Astrocyte (in vitro differentiated cells and primary cell): ENCODE data around the gene SLC38A10. TPM values are rescaled to one million over a fixed set of nuclear protein-coding genes. Genes with fewer than 3 reads are reported as not detected.

Experiments used
- DNase-seq: peaks from one replicate; pipeline ENCODE4 v3.0.0-alpha.2; 2010; ENCODE audit warnings: low read depth
- FAIRE-seq: peaks from 2 replicates; lab custom pipeline; 2011; peaks lifted over from hg19 to GRCh38; lab: Jason Lieb, UNC
- H2AFZ ChIP-seq: 2 replicates; pipeline ENCODE4 v1.6.0; 2012; ENCODE audit warnings: low read depth, low read length, inconsistent platforms
- H3K27ac ChIP-seq: 2 replicates; pipeline ENCODE4 v1.5.1; 2011; ENCODE audit warnings: low read depth, low read length, inconsistent platforms
- H3K27me3 ChIP-seq: 2 replicates; pipeline ENCODE4 v1.6.0; 2011; ENCODE audit warnings: low read length, inconsistent platforms; ENCODE audit not compliant: insufficient read depth
- H3K36me3 ChIP-seq: 2 replicates; pipeline ENCODE4 v1.5.1; 2011; ENCODE audit warnings: low read length, inconsistent platforms; ENCODE audit not compliant: insufficient read depth
- H3K4me1 ChIP-seq: 2 replicates; pipeline ENCODE4 v1.5.1; 2011; ENCODE audit warnings: low read length, inconsistent platforms; ENCODE audit not compliant: insufficient read depth
- H3K4me2 ChIP-seq: 2 replicates; pipeline ENCODE4 v1.6.0; 2012; ENCODE audit warnings: low read length, inconsistent platforms
- H3K4me3 ChIP-seq: 2 replicates; pipeline ENCODE4 v1.5.1; 2011; ENCODE audit warnings: low read depth, mild to moderate bottlenecking, low read length, inconsistent platforms; ENCODE audit not compliant: insufficient read depth
- H3K79me2 ChIP-seq: 2 replicates; pipeline ENCODE4 v1.6.0; 2012; ENCODE audit warnings: mild to moderate bottlenecking, low read length, inconsistent platforms; ENCODE audit not compliant: insufficient read depth
- H3K9ac ChIP-seq: 2 replicates; pipeline ENCODE4 v1.6.0; 2012; ENCODE audit warnings: mild to moderate bottlenecking, low read length, inconsistent platforms
- H3K9me3 ChIP-seq: 2 replicates; pipeline ENCODE4 v1.5.1; 2012; ENCODE audit warnings: low read depth, mild to moderate bottlenecking, low read length, inconsistent platforms; ENCODE audit not compliant: insufficient read depth
- H4K20me1 ChIP-seq: 2 replicates; pipeline ENCODE4 v1.6.0; 2012; ENCODE audit warnings: low read length, inconsistent platforms; ENCODE audit not compliant: insufficient read depth
- H3K27ac Mint-ChIP-seq: one replicate; pipeline ENCODE4 v1.8.0; 2021; ENCODE audit warnings: mild to moderate bottlenecking, mixed read lengths; ENCODE audit not compliant: unreplicated experiment
- H3K27me3 Mint-ChIP-seq: one replicate; pipeline ENCODE4 v1.8.0; 2021; ENCODE audit warnings: low read depth, mixed read lengths; ENCODE audit not compliant: unreplicated experiment
- H3K36me3 Mint-ChIP-seq: one replicate; pipeline ENCODE4 v1.8.0; 2021; ENCODE audit warnings: low read depth, mixed read lengths; ENCODE audit not compliant: unreplicated experiment
- H3K4me1 Mint-ChIP-seq: one replicate; pipeline ENCODE4 v1.8.0; 2021; ENCODE audit warnings: low read depth, mixed read lengths; ENCODE audit not compliant: unreplicated experiment
- H3K4me3 Mint-ChIP-seq: one replicate; pipeline ENCODE4 v1.8.0; 2021; ENCODE audit warnings: mild to moderate bottlenecking, moderate library complexity, mixed read lengths; ENCODE audit not compliant: unreplicated experiment
- H3K9me3 Mint-ChIP-seq: one replicate; pipeline ENCODE4 v1.8.0; 2021; ENCODE audit warnings: mild to moderate bottlenecking, mixed read lengths; ENCODE audit not compliant: unreplicated experiment
- EZH2 ChIP-seq: IDR thresholded peaks from 2 replicates; pipeline ENCODE4 v1.6.1; 2012; ENCODE audit warnings: mild to moderate bottlenecking, low read length, inconsistent platforms; ENCODE audit not compliant: insufficient read depth
- total RNA-seq: library from RNA; stranded (reverse); gene quantifications from 2 replicates; pipeline ENCODE4 v1.2.1, GENCODE V29; 2021
- TF ChIP-seq, protein P1 (sequence below): IDR thresholded peaks from 2 replicates; pipeline ENCODE4 v1.5.1; 2011; ENCODE audit warnings: low read depth, mild to moderate bottlenecking, inconsistent platforms, low read length, moderate library complexity; ENCODE audit not compliant: insufficient read depth

The SLC38A10 gene
- total RNA-seq, 1 donor from 2014 or later: 71.4 TPM

DNA sequence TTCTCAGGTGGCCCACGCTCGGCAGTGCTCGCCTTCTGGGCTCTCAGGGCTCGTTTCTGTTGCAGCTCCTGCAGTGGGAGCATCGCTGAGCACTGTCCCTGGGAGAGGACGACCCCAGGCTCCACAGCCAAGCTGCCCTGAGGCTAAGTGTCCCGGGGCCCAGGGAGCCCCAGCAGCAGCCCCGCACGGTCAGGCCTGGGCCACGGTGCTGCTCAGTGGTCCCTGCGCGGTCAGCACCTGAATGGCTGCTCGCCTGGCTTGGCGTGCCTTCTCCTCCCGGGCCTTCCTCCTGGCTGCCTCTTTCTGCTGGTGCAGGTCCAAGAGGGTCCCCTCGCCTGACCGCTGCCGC, 95.7 kb downstream of the SLC38A10 start:
- H3K4me3 ChIP-seq: no peak overlapping the region
- no peaks in the 10 kb centered on the region for H3K4me1 Mint-ChIP-seq
- peaks cover 2% of the 10 kb centered on the region for H3K27me3 Mint-ChIP-seq
- DNase-seq (no peak), FAIRE-seq (no peak)
- H3K27ac ChIP-seq: no peak overlapping the region
- H3K36me3 Mint-ChIP-seq: peaks cover 4% of the 10 kb centered on the region
- no peaks in the 10 kb centered on the region for H3K79me2 ChIP-seq
- no peak overlapping the region for H3K9ac ChIP-seq
- TF ChIP-seq, protein P1, sequence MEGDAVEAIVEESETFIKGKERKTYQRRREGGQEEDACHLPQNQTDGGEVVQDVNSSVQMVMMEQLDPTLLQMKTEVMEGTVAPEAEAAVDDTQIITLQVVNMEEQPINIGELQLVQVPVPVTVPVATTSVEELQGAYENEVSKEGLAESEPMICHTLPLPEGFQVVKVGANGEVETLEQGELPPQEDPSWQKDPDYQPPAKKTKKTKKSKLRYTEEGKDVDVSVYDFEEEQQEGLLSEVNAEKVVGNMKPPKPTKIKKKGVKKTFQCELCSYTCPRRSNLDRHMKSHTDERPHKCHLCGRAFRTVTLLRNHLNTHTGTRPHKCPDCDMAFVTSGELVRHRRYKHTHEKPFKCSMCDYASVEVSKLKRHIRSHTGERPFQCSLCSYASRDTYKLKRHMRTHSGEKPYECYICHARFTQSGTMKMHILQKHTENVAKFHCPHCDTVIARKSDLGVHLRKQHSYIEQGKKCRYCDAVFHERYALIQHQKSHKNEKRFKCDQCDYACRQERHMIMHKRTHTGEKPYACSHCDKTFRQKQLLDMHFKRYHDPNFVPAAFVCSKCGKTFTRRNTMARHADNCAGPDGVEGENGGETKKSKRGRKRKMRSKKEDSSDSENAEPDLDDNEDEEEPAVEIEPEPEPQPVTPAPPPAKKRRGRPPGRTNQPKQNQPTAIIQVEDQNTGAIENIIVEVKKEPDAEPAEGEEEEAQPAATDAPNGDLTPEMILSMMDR: no peak
- no peaks in the 10 kb centered on the region for H3K9me3 Mint-ChIP-seq
- no peak overlapping the region for H3K4me2 ChIP-seq
- H3K27me3 ChIP-seq: no peaks in the 10 kb centered on the region
- H2AFZ ChIP-seq: no peak overlapping the region
- H4K20me1 ChIP-seq: no peaks in the 10 kb centered on the region
- H3K4me3 Mint-ChIP-seq: no peak overlapping the region
- H3K9me3 ChIP-seq: no peaks in the 10 kb centered on the region
- H3K36me3 ChIP-seq: no peaks in the 10 kb centered on the region
- H3K4me1 ChIP-seq: no peaks in the 10 kb centered on the region
- H3K27ac Mint-ChIP-seq: no peak overlapping the region

DNA sequence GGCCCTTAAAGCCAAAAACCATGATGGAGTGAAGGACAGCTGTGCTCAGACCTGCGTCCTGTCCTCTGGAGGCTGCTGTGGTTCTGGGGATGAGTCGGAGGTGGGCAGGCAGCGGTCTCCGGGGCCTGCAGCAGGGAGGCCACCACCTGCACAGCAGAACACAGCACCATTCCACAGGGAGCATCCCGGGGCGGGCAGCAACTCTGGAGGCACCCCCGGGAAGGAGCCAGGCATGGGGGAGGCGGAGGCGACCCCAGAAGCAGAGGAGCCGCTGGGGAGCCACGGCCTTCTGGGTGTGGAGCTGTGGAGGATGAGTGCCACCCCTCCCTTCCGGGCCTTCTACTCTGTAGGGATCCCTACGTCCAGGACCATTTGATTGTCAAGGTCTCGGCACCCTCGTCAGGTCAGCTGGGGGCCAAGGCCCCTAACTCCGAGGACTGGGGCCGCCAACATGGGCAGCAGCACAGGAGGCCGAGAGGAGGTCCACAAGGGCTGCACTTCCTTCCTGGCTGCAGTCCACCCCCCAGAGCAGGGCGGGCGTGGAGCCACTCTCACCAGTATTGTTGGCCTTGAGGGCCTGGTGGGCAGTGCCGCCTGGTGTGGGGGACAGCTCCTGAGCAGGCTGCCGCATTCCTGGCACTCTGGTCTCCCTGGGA, 96.2 kb downstream of the SLC38A10 start:
- Histone ChIP-seq H3K4me3 (no peak overlapping the region), H3K27me3 (no peaks in the 10 kb centered on the region), H2AFZ (no peak overlapping the region), H3K9me3 (no peaks in the 10 kb centered on the region), H3K36me3 (no peaks in the 10 kb centered on the region), H3K27ac (no peak overlapping the region), H4K20me1 (no peaks in the 10 kb centered on the region), H3K4me2 (no peak overlapping the region), H3K4me1 (no peaks in the 10 kb centered on the region), H3K9ac (no peak overlapping the region), H3K79me2 (no peaks in the 10 kb centered on the region)
- no peak overlapping the region for H3K4me3 Mint-ChIP-seq
- DNase-seq (no peak), FAIRE-seq (no peak)
- no peaks in the 10 kb centered on the region for H3K9me3 Mint-ChIP-seq
- no peak overlapping the region for H3K27ac Mint-ChIP-seq
- no peaks in the 10 kb centered on the region for H3K27me3 Mint-ChIP-seq
- no peak for TF ChIP-seq EZH2
- TF ChIP-seq, protein P1: no peak
- H3K36me3 Mint-ChIP-seq: peaks cover 3% of the 10 kb centered on the region
- H3K4me1 Mint-ChIP-seq: no peaks in the 10 kb centered on the region

DNA sequence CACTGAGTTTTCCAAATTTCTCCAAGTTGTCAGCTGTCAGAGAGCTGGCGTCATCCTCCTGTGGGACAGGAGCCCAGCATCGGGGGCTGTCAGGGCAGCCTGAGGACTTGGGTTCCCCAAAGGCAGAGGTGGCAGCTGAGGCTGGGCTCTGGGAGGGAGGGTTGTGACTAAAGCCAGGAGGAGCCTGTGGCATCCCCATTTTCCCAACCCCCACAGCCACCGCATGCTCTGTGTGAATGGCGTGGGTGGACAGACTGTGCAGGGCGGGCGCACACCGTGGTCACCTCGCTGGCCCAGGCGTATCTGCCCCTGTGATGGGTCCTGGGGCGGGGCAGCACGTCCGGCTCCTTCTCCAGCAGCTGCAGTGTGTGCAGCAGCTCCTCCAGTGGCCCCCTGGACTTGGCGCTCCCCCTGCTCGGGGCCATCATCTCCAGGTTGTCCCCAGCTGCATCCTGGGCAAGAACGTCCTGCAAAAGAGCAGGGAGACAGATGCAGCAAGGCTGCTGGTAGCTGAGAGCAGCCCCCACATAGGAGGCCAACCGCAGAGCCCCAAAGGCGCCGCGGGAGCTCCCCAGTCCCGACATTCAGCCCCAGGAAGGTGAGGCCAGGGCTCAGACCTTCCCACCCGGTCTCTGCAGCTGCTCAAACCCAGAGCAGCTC, 97.1 kb downstream of the SLC38A10 start:
- Histone ChIP-seq H3K9ac (no peak overlapping the region), H2AFZ (no peak overlapping the region), H3K79me2 (no peaks in the 10 kb centered on the region), H3K27ac (no peak overlapping the region), H3K9me3 (no peaks in the 10 kb centered on the region), H4K20me1 (no peaks in the 10 kb centered on the region), H3K27me3 (no peaks in the 10 kb centered on the region), H3K4me1 (no peaks in the 10 kb centered on the region), H3K36me3 (no peaks in the 10 kb centered on the region), H3K4me2 (no peak overlapping the region), H3K4me3 (no peak overlapping the region)
- H3K27me3 Mint-ChIP-seq: no peaks in the 10 kb centered on the region
- no peak for TF ChIP-seq EZH2
- TF ChIP-seq, protein P1: no peak
- FAIRE-seq: no peak
- no peak for DNase-seq
- no peaks in the 10 kb centered on the region for H3K9me3 Mint-ChIP-seq
- H3K4me1 Mint-ChIP-seq: no peaks in the 10 kb centered on the region
- H3K36me3 Mint-ChIP-seq: peaks cover 3% of the 10 kb centered on the region
- H3K27ac Mint-ChIP-seq: no peak overlapping the region
- H3K4me3 Mint-ChIP-seq: no peak overlapping the region
